HuH-7 (cell line): ENCODE measurements around the gene MLLT6.

Experiments used
- DNase-seq: peaks from one replicate; pipeline ENCODE4 v3.0.0; 2011; ENCODE audit warnings: low spot score

Gene MLLT6

DNA sequence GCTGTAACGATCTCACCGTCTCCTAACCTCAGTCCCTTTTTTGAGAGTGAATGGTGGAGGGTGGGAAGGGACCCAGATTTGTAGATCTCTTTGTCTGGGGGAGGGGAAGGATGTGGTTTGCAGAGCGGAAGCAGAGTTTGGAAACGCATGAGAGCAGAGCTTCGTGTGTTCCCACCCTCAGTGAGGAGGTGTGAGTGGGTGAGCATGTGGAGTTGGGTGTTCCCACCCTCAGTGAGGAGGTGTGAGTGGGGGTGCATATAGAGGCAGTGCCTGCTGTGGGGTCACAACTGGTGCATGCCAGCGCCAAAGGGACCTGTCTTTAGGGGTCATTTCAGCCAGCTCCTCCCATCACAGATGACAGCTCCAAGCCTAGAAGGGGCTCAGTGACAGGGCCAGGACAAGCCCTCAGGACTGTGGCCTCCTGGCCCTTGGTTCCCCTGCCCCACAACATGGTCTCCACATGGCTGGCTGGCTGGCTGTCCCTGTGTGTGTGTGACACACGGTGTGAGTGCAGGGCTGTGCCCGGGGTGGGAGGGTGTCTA, 23.3 kb downstream of the MLLT6 start:
- no peak for DNase-seq

DNA sequence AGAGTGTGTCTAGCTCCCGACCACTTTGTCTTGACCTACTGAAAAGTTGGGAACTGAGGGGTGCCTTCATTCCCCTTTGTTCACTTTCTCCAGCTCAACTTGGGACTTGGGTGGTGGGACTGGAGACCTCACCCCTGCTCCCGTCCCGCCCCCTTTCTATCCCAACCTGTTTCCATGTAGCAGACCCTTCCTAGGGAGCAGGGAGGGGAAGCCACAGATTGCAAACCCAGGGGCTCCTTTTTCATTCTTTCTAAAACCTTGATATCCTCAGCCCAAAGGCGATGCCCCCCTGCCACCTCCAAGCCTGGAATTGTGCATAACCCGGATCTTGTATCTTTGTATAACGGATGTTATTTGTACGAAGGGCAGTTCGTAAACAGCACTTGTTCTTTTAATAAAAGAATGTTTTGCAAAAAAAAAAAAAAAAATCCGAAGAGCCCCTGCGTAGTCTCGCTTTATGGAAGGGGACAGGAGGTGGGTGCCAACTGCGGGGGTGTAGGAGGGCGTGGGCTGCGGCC, 24.4 kb downstream of the MLLT6 start:
- DNase-seq = no peak

DNA sequence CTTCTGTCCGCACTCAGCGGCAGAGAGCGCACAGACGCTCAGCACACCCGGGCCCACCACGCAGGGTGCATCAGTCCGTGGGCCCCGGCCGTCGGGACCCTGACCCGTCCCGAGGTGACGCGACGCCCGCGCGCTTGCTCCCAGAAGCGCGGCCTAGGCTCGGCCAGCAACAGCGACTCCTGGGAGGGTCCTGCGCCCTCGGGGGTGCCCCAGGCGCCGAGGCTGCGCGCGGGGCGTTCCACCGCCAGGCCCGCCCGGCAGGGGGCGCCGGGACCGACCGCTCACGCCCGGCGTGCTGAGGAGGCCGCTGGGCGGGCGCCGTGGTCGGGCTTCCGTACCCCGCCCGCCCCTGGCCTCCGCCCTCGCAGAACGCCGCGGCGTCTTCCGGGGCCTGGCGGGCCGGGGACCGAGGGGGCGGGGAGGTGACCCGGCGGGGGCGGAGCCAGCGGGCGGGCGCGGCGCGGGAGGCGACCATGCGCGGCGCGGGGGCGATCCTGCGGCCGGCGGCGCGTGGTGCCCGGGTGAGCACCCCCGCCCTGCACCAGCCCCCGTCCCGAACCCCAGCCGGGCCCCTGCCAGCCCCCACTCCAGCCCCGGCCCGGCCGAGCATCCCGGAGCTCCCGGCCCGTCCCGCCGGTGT, 24.9 kb downstream of the MLLT6 start, which contains the start of gene CISD3:
Gene CISD3 (plus strand): TSS at position 456 of the 640 bp plus-strand sequence. CDS start 18 bp downstream, at position 474.
- DNase-seq = peak; percentile 85

DNA sequence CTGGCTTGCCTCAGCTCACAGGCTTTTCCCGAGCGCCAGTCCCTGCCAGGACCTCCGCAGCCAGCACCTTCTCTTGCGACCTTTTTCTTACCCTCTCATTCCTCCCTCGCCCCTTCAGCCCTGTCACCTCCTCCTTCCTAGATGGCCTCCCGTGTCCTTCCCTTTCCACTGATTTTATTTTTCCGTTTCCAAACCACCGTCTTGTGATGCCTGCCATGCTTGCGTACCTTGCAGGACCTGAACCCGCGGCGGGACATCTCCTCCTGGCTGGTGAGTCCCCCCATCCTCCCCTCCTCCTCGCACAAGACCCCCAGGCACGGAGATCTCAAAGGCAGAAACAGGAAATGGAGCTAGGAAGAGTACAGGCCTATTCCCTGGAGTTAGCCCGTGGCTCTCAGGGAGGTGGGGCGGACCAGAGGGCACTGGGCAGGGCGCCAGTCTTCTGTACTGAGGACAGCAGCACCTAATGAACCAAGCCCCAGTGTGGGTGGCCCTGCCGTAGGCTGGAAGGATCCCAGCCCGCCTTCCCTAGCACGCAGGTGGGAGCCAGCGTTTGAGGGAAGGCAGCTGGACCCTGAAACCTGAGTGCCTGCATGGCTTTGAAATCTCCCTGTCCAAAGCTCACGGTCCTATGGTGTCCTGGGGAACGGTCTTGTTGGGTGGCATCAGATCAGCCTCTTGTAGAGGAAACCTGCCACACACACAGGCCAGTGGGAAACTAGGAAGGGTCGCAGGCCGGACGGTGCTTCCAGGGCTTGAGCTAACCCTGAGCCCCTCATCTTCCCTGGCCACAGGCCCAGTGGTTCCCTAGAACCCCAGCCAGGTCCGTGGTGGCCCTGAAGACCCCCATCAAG, 25.7 kb downstream of the MLLT6 start:
- DNase-seq = peak; percentile 66

DNA sequence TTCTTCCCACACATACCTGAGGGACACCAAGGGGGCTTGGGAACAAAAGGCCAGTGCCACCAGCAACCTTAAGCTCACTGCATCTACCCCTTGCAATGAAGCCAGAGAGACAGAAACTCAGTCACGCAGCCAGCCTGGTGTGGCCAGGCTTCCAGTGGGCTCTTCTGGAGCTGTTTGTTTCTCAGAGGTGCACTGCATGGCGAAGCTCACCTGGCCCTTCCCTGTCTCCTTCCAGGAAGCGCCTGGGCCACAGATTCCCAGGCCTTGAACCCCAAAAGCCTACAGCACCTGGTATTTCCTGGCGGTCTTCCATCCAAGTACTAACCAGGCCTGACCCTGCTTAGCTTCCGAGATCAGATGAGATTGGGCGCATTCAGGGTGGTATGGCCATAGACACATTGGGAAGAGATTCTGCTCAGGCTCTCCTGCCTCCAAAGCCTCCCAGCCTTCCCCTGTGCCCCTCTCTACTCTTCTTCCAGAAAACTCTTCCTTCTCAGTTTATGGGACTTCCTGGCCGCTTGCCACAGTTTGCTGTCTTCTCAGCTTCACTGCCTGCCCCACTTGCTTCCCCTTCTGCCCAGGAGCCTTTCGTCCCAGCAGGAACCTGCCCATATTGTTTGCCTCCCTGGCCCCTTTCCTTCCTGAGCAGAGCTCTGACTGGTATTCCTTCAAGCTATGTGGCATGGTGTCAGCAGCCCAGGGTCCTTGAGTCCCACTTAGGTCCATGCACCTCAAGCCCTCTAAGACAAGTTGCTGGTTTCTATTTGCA, 26.6 kb downstream of the MLLT6 start:
- DNase-seq = no peak

DNA sequence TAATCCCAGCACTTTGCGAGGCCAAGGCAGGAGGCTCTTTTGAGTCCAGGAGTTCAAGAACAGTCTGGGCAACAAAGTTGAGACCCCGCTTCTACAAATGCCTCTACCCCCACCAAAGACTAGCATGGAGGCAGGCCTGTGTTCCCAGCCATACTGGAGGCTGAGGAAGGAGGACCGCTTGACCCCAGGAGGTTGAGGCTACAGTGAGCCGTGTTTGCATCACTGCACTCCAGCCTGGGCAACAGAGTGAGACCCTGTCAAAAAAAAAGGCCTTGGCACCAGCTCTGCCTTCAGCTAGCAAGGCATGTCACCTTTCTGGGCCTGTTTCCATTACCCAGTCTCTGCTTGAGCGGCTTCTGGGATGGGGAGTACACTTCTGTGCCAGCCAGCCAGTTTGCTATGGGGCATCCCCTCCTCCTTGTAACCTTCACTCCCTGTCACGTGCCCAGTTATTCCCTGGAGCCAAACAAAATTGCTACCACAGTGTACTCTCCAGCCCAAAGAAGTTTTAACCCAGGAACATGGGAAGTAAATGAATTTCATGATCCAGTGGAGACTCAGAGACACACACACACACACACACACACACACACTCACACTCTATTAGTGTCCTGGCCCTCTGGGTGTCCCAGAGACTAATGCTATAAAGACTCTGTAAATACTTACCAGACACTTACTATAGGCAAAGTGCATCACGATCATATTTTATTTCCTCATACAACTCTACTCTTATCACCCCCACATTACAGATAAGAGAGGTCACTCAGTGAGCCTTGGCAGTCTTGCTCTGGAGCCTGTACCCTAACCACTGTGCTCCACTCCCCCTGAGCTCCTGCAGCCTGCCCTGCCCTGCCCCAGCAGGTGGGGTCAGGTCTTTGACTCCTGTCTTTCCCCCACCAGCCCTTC, 27.6 kb downstream of the MLLT6 start:
- no peak for DNase-seq

DNA sequence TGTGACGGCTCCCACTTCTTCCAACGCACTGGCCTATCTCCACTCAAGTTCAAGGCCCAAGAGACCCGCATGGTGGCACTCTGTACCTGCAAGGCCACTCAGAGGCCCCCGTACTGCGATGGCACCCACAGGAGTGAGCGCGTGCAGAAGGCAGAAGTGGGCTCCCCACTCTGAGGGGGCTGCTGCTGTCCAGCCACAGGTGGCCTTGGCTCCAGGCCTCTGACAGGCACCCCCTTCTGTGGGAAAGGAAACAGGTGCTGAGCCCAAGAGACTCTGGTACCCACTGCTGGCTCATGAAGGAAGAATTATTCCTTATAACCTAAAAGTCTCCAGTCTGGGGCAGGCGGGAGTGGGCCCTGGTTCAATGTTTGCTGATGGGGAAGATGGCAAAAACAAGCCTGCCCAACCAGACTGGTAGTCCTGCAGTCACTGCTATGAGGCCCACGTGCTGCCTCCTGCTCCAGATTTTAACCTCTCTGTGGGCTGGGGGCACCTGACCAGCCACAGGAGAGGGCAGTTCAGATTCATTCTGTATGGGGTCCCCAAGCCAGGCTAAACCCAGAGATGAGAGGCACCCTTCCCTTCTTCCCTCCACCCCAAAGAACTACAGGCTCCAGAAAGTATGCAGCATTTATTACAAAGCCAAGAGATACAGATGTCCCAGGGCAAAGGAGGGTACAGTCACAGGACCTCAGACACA, 28.4 kb downstream of the MLLT6 start:
- DNase-seq = no peak

DNA sequence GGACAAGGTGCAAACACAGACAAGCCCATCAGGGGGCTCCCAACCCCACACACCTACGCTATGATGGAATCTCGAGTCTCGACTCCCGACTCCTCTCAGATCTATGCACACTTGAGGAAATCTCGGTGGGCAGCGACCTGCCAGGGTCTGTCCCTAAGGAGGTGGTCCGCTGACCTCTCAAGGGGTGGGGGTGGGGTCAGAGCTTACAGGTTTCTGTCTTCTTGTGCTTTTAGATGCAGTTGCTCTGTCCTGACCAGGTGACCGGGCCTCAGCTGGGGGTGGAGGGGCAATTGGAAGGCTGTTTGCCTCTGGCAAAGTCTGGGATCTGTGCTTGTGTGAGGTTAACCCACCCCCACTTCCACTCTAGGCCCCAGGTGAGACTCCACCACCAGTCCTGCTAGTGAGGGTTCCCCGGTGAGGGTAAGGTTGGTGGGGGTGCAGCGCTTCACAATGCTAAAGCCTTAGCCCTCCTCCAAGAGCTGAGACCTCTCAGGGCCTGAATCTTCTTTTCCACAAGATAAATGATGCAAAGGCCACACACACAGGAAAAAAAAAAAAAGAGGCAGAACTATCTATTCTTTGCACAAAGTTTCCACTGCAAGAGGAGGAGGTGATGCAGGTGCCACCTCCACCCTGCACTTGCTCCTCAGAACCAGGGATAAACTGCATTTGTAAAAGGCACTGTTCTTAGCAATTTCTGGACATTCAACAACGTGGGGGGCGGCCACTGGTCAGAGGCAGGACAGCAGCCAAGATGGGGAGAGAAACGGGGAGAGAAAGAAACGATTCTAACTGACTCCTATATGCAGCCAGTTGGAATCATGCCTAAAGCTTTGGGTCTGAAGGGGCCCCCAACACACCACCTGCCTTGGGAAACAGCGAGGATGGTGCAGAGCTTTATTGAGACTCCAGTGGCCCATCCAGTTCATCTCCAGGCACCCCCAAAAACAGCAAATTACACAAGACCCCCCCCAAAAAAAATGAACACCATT, 29.2 kb downstream of the MLLT6 start:
- DNase-seq = peak; percentile 67

DNA sequence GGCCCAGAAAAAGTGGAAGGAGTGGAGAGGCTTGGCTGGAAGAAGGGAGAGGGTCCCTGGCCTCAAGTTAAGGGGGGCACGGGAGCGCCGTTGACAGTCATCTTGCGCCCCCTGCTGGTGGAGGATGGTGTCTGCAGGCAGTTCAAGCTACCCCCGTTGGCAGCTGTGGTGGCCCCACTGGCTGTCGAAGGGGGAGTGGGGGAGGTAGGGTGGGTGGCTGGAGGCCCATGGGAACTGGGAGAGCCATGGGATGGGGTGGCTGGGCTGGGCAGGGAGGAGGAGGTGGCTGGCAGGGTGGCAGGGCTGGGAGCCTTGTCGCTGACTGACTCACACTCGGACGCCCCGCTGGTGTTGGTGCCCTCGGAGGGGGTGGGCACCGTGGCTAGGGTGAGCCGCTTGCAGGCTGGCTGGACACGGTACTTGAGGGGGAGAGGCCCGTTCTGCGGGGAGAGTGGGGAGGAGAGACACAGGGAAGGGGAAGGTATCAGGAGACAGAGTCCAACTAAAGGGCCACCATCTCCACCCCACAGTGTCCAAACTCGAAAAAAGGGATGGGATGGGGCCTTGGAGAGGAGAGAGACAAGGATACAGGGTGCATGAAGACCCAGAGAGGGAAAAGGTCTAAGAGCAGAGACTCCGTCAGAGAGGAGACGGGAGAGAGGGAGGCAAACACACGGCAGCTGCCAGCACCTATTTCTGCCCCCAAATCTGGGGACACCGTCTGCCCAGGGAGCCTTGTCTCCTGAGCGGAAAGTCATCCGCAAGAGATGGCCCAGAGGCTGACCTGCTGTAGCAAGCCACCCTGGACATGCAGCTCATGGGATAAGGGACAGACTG, 30.3 kb downstream of the MLLT6 start:
- peak; percentile 80 for DNase-seq

DNA sequence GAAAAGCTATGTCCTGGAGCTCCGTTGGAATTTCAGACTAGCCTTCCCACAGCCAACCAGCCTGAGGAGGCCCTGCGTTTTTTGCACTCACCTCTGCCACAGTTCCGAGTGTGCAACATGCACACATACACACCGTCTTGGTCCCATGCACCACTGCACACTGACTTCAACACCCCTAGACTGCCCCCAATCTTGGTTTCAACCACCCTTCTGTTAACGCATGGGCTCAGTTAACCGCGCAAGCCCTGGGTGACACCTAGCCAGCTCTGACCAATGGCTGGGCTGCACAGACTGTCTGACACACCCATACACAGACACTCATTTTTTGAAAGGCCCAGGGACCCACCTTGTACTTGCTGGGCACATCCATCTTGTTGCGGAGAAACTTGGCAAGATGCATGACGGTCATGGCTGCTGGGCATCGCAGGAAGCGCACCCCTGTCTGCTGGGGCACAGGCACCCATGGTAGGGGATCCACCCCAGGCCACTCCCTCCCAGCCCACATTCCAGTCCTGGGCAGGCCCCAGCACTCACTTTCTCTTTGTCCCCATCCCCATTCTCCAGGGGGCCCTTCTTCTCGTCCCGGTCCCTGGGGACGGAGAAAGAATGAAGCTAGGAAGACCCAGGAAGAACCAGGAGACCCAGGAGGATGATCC, 33.1 kb downstream of the MLLT6 start:
- DNase-seq = no peak

DNA sequence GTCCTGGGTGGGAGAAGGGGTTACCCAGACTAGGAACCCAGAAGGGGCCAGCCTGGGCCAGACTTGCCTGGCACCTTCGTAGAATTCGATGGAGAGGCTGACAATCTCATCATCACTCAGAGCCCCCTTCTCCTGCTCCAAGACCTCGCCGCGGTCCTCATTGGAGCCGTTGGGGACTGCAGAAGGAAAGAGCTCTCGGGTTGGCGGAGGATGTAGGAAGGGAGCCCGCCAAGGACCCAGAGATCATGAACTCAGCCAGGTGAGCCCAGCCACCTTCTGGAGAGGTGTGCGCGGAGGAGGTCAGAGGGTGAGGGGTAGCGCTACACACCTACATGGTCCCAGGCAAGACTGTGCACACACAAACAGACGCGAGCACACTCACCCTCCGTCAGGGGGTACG, 33.6 kb downstream of the MLLT6 start:
- DNase-seq = no peak

DNA sequence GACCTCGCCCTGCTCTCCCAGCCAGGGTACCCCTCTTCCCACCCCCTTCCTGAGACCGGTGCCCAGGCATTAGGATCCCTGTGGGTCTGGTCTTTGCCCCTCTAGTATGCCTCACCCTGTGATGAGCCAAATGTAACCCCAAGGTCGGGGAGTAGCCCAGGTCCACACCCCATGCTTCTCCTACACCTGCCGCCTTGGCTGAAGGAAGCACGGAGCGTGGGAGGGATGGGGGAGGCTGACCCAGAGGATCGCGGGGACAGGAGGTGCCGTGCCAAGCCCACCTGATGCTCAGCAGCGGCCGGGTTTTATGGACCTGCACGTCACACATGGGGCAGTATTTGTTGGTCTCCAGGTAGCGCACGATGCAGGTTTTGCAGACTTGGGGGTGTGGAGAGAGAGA, 34.2 kb downstream of the MLLT6 start:
- no peak for DNase-seq

DNA sequence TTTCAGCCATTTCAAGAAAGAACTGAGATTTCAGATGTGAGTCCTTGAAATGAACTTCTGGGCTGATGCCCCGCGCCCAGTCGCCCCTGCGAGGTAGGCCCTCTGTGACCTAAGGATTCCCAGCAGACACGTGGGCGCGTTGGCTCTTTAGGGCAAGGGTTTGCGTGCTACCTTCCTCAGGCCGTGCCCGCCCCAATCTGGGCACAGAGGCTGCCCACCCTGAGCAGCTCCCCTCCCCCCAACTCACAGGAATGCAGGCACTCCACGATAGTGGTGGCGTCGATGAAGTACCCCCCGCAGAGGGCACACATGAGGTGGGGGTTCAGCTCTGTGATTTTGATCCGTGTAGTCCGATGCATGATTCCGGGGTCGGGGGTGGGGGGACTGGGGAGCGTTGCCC, 35.0 kb downstream of the MLLT6 start:
- no peak for DNase-seq

DNA sequence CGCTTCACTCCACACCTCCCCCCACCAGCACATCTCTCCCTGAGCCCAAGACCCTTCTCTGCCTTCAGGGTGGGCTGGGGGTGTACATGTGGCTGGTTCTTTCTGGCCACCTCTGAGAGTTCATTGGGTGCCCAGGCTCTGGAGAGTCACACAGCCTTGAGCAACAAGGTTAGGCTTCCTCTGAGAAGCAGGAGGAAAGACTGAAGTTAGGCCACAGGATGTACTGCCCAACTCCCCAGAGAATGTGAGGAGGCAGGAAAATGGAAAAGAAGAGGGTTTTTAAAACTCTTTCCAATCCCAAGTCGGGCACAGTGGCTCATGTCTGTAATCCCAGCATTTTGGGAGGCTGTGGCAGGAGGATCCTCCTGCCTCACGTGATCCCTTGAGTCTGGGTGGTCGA, 35.7 kb downstream of the MLLT6 start:
- DNase-seq = no peak

DNA sequence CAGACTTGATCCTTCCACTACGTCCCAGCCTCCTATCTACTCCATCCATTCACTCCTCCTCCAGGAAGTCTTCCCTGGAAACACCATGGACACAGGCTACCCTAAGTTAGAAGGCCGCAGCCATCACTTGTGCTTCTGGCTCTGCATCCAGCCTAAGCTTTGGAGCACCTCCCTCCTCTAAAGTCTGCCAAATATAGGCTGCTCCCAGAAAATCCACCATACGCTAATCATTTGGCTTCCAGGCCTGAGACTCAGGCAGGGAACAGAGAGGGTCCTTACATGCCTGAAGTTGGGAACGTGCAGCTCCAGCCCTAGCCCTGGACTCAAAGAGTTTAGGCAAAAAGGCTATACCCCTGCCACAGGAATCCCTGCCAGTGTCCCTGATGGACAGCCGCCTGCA, 36.4 kb downstream of the MLLT6 start:
- DNase-seq = no peak

DNA sequence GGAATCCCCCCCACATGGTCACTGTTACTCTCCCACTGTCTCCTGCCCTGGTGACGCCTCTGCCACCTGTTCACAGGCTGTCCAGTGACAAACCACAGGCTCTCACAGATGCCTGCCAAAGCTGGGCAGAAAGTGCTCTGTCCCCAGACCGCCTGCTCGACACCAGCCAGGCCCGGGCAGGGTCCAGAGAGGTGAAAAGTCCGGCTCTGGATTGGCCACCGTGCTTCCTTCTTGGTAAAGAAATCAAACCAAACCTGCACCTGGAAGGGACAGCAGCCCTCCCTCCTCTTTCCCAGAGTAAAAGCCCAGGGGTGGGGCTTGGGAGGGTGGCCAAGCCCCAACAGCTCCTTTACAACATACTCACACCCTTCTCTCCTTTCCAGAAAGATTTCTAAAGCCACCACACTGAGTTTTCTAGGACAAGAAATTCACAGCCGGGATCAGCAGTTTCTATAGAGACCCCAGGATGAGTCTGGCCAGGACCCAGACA, 36.9 kb downstream of the MLLT6 start:
- no peak for DNase-seq

DNA sequence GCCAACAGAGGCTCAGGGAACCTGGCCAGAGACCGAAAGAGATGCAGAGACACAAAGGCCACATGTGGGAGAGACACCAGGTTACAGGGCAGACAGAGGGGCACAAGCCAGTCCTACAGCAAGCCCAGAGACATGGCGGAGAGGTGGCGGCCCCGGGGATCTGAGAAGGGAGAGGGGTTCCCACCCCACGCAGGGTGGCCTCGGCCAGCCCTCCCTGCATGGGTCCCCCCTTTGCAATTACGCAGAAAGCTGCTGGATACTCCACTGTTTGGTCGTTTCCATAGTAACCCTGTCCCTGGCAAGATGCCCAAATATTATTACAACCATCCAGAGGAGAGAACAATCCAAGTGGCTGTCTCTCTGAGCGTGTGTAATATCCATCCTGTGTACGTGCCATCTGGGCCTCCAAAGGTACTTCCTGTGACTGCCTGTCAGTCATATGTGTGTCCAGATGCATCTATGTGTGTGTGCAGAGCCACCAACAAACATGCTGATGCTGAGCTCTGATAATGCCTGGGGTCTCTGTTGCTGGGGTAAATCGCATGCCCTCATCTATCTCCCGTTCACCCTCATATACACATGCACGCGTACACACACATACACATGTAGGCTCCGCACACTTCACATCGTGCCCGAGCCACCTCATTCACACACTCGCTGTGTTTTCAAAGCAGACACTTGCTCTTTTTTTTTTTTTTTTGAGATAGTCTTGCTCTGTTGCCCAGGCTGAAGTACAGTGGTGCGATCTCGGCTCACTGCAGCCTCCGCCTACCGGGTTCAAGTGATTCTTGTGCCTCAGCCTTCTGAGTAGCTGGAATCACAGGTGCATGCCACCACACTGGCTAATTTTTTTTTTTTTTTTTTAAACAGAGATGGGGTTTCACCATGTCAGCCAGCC, 37.6 kb downstream of the MLLT6 start:
- DNase-seq = no peak
